SK-N-MC (cell line): ENCODE results near the gene CHRNA9.

Source experiments
- DNase-seq: peaks from one replicate; pipeline ENCODE4 v3.0.0-alpha.2; 2011; ENCODE audit warnings: low read depth, low spot score
- H3K27ac ChIP-seq: fragments of 200-600 bp; sonication (generic); 2 replicates; pipeline ENCODE4 v1.5.1; 2016; ENCODE audit warnings: mixed run types
- H3K36me3 ChIP-seq: fragments of 200-600 bp; sonication (generic); 2 replicates; pipeline ENCODE4 v1.6.1; 2017; ENCODE audit warnings: antibody characterized with exemption, low read length, mixed read lengths; ENCODE audit not compliant: insufficient read depth
- H3K4me3 ChIP-seq: fragments of 200-600 bp; sonication (generic); 2 replicates; pipeline ENCODE4 v1.5.1; 2016
- H3K9ac ChIP-seq: fragments of 200-600 bp; sonication (generic); 2 replicates; pipeline ENCODE4 v1.8.0; 2017; ENCODE audit warnings: mixed run types, mixed read lengths; ENCODE audit not compliant: insufficient read length
- H3K9me3 ChIP-seq: fragments of 200-600 bp; sonication (generic); 2 replicates; pipeline ENCODE4 v1.6.1; 2017; ENCODE audit warnings: low read depth, mild to moderate bottlenecking, antibody characterized with exemption, low read length, moderate library complexity, mixed read lengths
- EZH2 ChIP-seq: fragments of 200-600 bp; sonication (generic); IDR thresholded peaks from one replicate; pipeline ENCODE4 v1.6.1; 2017; ENCODE audit warnings: antibody characterized with exemption
- FOXP2 ChIP-seq: optimal IDR thresholded peaks from 2 replicates; pipeline ENCODE3; 2011; ENCODE audit warnings: mild to moderate bottlenecking, moderate library complexity; ENCODE audit not compliant: insufficient read depth; ENCODE audit errors: extremely low read length, control extremely low read depth
- POLR2AphosphoS5 ChIP-seq: IDR thresholded peaks from 2 replicates; pipeline ENCODE4 v1.6.1; 2012; ENCODE audit warnings: mild to moderate bottlenecking, low read depth, low read length, borderline replicate concordance

CHRNA9 gene

DNA sequence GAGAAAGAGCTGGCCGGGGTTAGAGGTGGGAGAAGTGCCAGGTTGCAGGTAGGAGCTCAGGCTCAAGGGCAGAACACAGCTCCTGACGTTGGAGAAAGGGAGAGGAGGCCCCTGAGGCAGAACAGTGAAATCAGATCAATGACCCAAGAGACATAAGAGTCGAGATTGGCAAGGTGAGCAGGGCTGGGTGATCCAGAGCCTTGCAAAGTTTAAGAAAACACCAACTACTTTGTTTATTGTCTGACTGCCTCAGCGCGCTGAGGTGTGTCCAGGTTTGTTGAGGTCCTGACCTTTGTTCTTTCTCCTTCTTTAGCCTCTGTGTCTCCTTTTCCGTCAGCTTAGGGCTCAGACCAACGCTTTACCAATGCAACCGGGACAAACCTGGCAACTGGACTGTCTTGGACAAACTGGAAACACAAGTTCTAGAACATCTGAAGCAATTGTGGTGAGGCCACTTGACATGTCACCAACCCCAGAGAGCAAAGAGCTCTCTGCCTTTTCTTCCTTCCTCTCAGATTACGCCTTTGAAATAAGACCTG, 28.3 kb downstream of the CHRNA9 start:
- H3K9ac ChIP-seq, result no peak overlapping the region
- TF ChIP-seq POLR2AphosphoS5 (no peak), EZH2 (no peak), FOXP2 (no peak)
- H3K9me3 ChIP-seq, result no peaks in the 10 kb centered on the region
- H3K27ac ChIP-seq, result no peak overlapping the region
- no peak for DNase-seq
- no peak overlapping the region for H3K4me3 ChIP-seq
- no peaks in the 10 kb centered on the region for H3K36me3 ChIP-seq

DNA sequence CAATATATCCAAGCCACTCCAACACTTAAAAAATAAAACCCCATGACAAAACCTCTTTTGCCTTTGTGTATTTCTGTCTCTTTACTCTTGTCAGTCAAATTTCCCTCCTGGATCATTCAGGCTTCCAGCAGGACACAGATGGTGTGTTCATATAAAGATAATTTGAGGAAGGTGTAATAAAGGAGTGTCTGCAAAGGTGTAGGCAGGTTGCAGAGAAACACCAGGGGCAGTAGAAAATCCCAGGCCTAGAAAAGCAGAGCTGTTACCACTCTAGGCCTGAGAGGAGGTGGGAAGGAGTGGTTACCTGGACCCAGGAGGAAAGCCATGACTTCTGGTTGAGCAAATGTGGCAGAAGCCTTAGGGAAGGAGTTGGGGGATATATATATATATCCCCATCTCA, 28.8 kb downstream of the CHRNA9 start:
- Histone ChIP-seq H3K27ac (no peak overlapping the region), H3K9me3 (no peaks in the 10 kb centered on the region), H3K4me3 (no peak overlapping the region), H3K36me3 (no peaks in the 10 kb centered on the region), H3K9ac (no peak overlapping the region)
- TF ChIP-seq FOXP2 (no peak), POLR2AphosphoS5 (no peak), EZH2 (no peak)
- DNase-seq, result no peak

DNA sequence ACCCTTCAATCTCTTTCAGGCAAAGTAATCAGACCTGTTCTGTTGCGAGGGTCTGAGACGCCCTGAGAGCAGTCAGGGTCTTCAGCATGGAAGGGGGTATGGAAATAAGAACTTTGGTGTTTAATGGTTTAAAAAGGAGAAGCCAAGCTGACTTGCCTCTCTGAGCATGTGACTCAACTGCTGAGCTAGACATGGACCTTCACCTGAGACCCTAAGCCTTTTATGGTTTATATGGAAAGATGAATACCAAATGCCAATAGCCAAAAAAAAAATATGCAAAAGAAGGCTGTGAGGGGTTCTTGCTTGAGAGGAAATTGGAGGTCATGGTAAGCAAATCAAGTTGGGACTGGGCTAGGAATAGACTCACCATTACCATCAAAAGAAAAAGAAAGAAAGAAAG, 30.6 kb downstream of the CHRNA9 start:
- no peak for TF ChIP-seq EZH2
- TF ChIP-seq FOXP2, result no peak
- TF ChIP-seq POLR2AphosphoS5, result no peak
- H3K27ac ChIP-seq, result no peak overlapping the region
- no peak overlapping the region for H3K4me3 ChIP-seq

DNA sequence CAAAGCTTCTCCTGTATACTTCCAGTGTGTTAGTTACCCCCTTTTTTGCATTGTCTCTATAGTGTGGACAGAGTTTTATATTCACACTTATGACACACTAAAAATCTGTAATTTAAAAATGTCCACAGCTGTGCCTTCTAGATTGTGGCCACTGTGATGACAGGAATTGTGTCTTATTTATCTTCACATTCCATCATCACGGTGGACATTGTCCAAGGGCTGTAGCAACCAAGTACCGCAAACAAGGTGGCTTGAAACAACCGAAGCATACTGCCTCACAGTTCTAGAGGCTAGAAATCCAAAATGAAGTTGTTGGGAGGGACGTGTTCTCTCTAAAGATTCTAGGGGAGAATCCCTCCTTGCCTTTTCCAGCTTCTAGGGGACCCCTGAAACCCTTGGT, 32.3 kb downstream of the CHRNA9 start:
- TF ChIP-seq POLR2AphosphoS5, result no peak
- TF ChIP-seq EZH2, result no peak
- no peak for TF ChIP-seq FOXP2

More for the DNA sequence above, 30.6 kb downstream of the CHRNA9 start:
- DNase-seq, result no peak
- Histone ChIP-seq H3K9me3 (no peaks in the 10 kb centered on the region), H3K9ac (no peak overlapping the region), H3K36me3 (no peaks in the 10 kb centered on the region)

DNA sequence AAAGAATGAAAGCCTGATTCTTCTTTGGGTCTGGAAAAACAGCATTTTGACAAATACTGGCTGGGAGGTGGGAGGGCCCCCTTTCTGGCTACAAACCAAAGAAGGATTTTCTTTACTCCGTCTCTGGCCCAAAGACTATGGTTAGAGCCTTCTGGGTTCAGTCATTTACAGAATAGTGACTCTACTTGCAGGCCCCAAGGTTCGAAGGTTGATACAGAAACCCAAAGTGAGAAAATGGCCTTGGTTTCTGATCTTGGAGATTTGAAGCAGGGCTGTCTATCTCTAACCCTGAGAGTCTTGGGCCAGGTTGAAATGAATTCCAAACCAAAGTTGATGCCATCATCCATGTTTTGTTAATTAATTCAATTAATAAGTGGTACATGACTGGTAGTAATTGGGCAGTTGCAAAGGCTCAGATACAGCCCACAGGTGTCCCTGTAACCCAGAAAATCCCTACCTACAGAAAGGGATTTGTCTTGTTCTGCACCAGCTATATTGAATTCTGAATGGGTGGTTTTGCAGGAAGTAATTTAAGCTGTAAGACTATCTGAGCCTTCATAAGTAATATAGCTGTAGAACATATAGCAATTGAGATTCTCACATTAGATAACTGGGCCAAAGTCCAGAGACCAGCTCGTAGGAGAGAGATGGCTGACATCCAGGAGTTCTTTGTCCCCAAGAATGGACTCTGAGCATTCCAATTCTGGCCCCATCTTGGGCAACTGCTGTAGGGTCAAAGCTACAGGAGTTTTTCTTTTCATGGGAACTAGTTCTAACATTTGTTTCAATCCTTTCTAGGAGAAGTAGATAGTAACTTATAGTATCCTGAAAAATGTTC, 34.5 kb downstream of the CHRNA9 start:
- no peak for DNase-seq
- no peaks in the 10 kb centered on the region for H3K36me3 ChIP-seq
- H3K27ac ChIP-seq, result no peak overlapping the region
- no peak overlapping the region for H3K4me3 ChIP-seq
- H3K9me3 ChIP-seq, result no peaks in the 10 kb centered on the region
- TF ChIP-seq EZH2 (no peak), FOXP2 (no peak), POLR2AphosphoS5 (no peak)
- H3K9ac ChIP-seq, result no peak overlapping the region

More for the DNA sequence above, 32.3 kb downstream of the CHRNA9 start:
- Histone ChIP-seq H3K9me3 (no peaks in the 10 kb centered on the region), H3K4me3 (no peak overlapping the region), H3K36me3 (no peaks in the 10 kb centered on the region), H3K27ac (no peak overlapping the region), H3K9ac (no peak overlapping the region)
- DNase-seq, result no peak

GRCh38 chr4:40372651-40373050, 37.5 kb downstream of the CHRNA9 start:
- Histone ChIP-seq H3K36me3 (no peaks in the 10 kb centered on the region), H3K9me3 (no peaks in the 10 kb centered on the region), H3K27ac (no peak overlapping the region), H3K4me3 (no peak overlapping the region), H3K9ac (no peak overlapping the region)
- no peak for DNase-seq
- TF ChIP-seq EZH2, result no peak
- TF ChIP-seq POLR2AphosphoS5, result no peak
- no peak for TF ChIP-seq FOXP2

DNA sequence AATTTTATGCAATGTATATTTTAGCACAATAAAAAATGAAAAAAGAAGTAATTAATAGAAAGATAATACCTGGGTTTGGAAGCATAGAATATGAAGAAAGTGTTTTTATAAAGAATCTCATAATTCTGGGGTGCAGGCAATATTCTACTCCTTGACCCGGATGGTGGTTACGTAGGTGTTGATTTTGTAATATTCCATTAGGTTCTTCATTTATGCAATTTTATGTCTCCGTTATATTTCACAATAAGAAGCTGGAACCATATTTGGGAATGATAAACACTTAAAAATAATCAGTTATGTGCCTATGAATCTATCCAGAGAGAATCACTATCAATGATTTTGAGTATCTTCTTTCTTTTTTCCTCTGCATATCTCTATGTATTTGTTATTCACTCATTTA, 38.5 kb downstream of the CHRNA9 start:
- no peak for DNase-seq
- Histone ChIP-seq H3K4me3 (no peak overlapping the region), H3K9ac (no peak overlapping the region), H3K36me3 (no peaks in the 10 kb centered on the region), H3K9me3 (no peaks in the 10 kb centered on the region), H3K27ac (no peak overlapping the region)
- TF ChIP-seq FOXP2 (no peak), EZH2 (no peak), POLR2AphosphoS5 (no peak)

DNA sequence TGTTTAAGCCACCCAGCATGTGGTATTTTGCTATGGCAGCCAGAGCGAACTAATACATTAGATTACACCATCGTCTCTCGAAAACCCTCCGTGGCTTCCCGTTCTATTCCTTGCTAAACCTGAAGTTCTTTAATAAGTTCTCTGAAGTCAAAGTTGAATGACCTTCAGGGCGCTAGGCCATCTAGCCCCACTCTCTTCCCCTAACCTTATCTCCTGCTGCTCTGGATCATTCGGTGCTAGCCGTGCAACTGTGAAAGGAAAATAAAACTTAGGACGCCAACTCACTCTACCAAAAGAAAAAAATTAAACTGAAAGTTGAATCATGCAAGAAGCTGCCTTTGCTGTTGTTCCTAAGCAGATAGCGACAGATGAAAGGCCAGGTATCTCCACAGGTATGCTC, 40.0 kb downstream of the CHRNA9 start:
- Histone ChIP-seq H3K9ac (no peak overlapping the region), H3K9me3 (no peaks in the 10 kb centered on the region)
- no peak for TF ChIP-seq FOXP2
- no peak for TF ChIP-seq POLR2AphosphoS5
- TF ChIP-seq EZH2, result no peak

More for the DNA sequence above, 40.0 kb downstream of the CHRNA9 start:
- Histone ChIP-seq H3K4me3 (no peak overlapping the region), H3K36me3 (no peaks in the 10 kb centered on the region), H3K27ac (no peak overlapping the region)
- no peak for DNase-seq
